WTC11 (cell line): ENCODE data around the gene NBAS. TPM values are rescaled to one million over a fixed set of nuclear protein-coding genes. Genes with fewer than 3 reads are reported as not detected.

Source experiments
- ATAC-seq: fragments of 200-7000 bp; cut with Tn5 transposase; 2 replicates; pipeline ENCODE4 v1.10.0; 2021; ENCODE audit warnings: mild to moderate bottlenecking, moderate library complexity
- CTCF ChIA-PET: fragments of 300-600 bp; sonication (Branson Sonifier 250); formaldehyde crosslinking; loops from one replicate; lab custom pipeline; 2021; ENCODE audit warnings: antibody characterized with exemption; lab: Charles Lee
- POLR2A ChIA-PET: fragments of 350-600 bp; sonication (Branson Sonifier 250); formaldehyde crosslinking; loops from one replicate; lab custom pipeline; 2021; ENCODE audit warnings: antibody characterized with exemption; lab: Charles Lee
- DNase-seq: peaks from one replicate; pipeline ENCODE4 v3.0.0; 2021; ENCODE audit warnings: low spot score
- H3K27ac Mint-ChIP-seq: 2 replicates; pipeline ENCODE4 v1.8.0; 2021; ENCODE audit warnings: mixed read lengths
- H3K27me3 Mint-ChIP-seq: 2 replicates; pipeline ENCODE4 v1.8.0; 2021; ENCODE audit warnings: low read depth, mild to moderate bottlenecking, moderate library complexity, mixed read lengths
- H3K36me3 Mint-ChIP-seq: 2 replicates; pipeline ENCODE4 v1.8.0; 2021; ENCODE audit warnings: mixed read lengths
- H3K4me1 Mint-ChIP-seq: 2 replicates; pipeline ENCODE4 v1.8.0; 2022; ENCODE audit warnings: mixed read lengths
- H3K4me3 Mint-ChIP-seq: 2 replicates; pipeline ENCODE4 v1.8.0; 2021; ENCODE audit warnings: mild to moderate bottlenecking, moderate library complexity, mixed read lengths
- H3K9me3 Mint-ChIP-seq: 2 replicates; pipeline ENCODE4 v1.8.0; 2021; ENCODE audit warnings: mixed read lengths
- ATF1 ChIP-seq: sonication (generic); formaldehyde crosslinking; IDR thresholded peaks from 2 replicates; pipeline ENCODE4 v1.8.1; 2023; ENCODE audit warnings: mild to moderate bottlenecking, moderate library complexity, missing genetic modification reagents
- CREB1 ChIP-seq: sonication (generic); formaldehyde crosslinking; IDR thresholded peaks from 2 replicates; pipeline ENCODE4 v1.8.0; 2023; ENCODE audit warnings: mild to moderate bottlenecking, missing genetic modification reagents
- CREM ChIP-seq: sonication (generic); formaldehyde crosslinking; IDR thresholded peaks from 2 replicates; pipeline ENCODE4 v1.8.1; 2022; ENCODE audit warnings: mild to moderate bottlenecking, missing genetic modification reagents, moderate library complexity
- ETV6 ChIP-seq: sonication (generic); formaldehyde crosslinking; IDR thresholded peaks from 2 replicates; pipeline ENCODE4 v1.8.1; 2022; ENCODE audit warnings: mild to moderate bottlenecking, missing genetic modification reagents
- FOXK1 ChIP-seq: sonication (generic); formaldehyde crosslinking; IDR thresholded peaks from 2 replicates; pipeline ENCODE4 v1.8.0; 2022; ENCODE audit warnings: mild to moderate bottlenecking, moderate library complexity, missing genetic modification reagents
- GABPB1 ChIP-seq: sonication (generic); formaldehyde crosslinking; IDR thresholded peaks from 2 replicates; pipeline ENCODE4 v1.8.1; 2023; ENCODE audit warnings: mild to moderate bottlenecking, missing genetic modification reagents
- NR2C2 ChIP-seq: sonication (generic); formaldehyde crosslinking; IDR thresholded peaks from 2 replicates; pipeline ENCODE4 v1.8.0; 2022; ENCODE audit warnings: mild to moderate bottlenecking, missing genetic modification reagents
- NR3C1 ChIP-seq: sonication (generic); formaldehyde crosslinking; conservative IDR thresholded peaks from 2 replicates; pipeline ENCODE4 v1.8.1; 2023; ENCODE audit warnings: low read depth, mild to moderate bottlenecking, missing genetic modification reagents
- RORB ChIP-seq: fragments of 250-450 bp; sonication (Bioruptor Pico); IDR thresholded peaks from 2 replicates; pipeline ENCODE4 v1.9.0; 2021; ENCODE audit warnings: mild to moderate bottlenecking
- TEAD4 ChIP-seq: sonication (generic); formaldehyde crosslinking; IDR thresholded peaks from 2 replicates; pipeline ENCODE4 v1.8.0; 2022; ENCODE audit warnings: mild to moderate bottlenecking, missing genetic modification reagents
- ZNF317 ChIP-seq: sonication (generic); formaldehyde crosslinking; IDR thresholded peaks from 2 replicates; pipeline ENCODE4 v1.8.1; 2023; ENCODE audit warnings: low read depth, mild to moderate bottlenecking, moderate library complexity, missing genetic modification reagents, borderline replicate concordance
- ZNF423 ChIP-seq: fragments of 250-450 bp; sonication (Bioruptor Pico); IDR thresholded peaks from 2 replicates; pipeline ENCODE4 v2.1.2; 2022; ENCODE audit warnings: mild to moderate bottlenecking, moderate library complexity
- ZNF671 ChIP-seq: fragments of 250-450 bp; sonication (Bioruptor Pico); IDR thresholded peaks from 2 replicates; pipeline ENCODE4 v1.8.0; 2021; ENCODE audit warnings: mild to moderate bottlenecking
- total RNA-seq: library from RNA; stranded (reverse); gene quantifications from 3 replicates; pipeline ENCODE4 v1.2.3, GENCODE V29; 2021
- TF ChIP-seq, protein P1 (sequence below): sonication (generic); formaldehyde crosslinking; IDR thresholded peaks from 2 replicates; pipeline ENCODE4 v1.8.1; 2023; ENCODE audit warnings: mild to moderate bottlenecking, missing genetic modification reagents, borderline replicate concordance
- TF ChIP-seq, protein P2 (sequence below): sonication (generic); formaldehyde crosslinking; IDR thresholded peaks from 2 replicates; pipeline ENCODE4 v1.8.0; 2022; ENCODE audit warnings: missing genetic modification reagents
- TF ChIP-seq, protein P3 (sequence below): sonication (generic); formaldehyde crosslinking; IDR thresholded peaks from 2 replicates; pipeline ENCODE4 v1.8.0; 2022; ENCODE audit warnings: mild to moderate bottlenecking, missing genetic modification reagents
- TF ChIP-seq, protein P4 (sequence below): sonication (generic); formaldehyde crosslinking; conservative IDR thresholded peaks from 2 replicates; pipeline ENCODE4 v1.8.1; 2023; ENCODE audit warnings: mild to moderate bottlenecking, low read depth, missing genetic modification reagents, moderate library complexity
- TF ChIP-seq, protein P5 (sequence below): sonication (generic); formaldehyde crosslinking; IDR thresholded peaks from 2 replicates; pipeline ENCODE4 v1.8.1; 2022; ENCODE audit warnings: mild to moderate bottlenecking, missing genetic modification reagents, moderate library complexity, borderline replicate concordance
- TF ChIP-seq, protein P6 (sequence below): fragments of 250-450 bp; sonication (Bioruptor Pico); conservative IDR thresholded peaks from 2 replicates; pipeline ENCODE4 v1.9.0; 2021; ENCODE audit warnings: mild to moderate bottlenecking

Gene NBAS
- total RNA-seq, 1 experiment from 2014 or later: 32.3 TPM

DNA sequence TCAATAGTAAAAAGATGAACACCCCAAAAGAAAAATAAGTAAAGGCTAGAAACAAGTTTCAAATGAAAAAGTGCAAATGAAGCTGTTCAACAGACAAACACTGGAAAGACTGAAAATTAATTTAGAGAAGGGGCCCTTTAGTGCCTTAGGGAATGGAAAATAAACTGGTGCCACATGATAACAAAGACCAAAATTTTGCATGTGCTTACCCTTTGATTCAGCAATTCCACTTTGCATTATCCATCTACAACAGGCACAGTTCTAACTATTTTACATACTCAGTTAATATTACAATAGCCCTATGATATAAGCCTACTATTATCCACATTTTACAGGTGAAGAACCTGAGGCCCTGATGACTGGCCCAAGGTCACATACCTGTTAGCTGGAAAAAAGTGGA, 183.9 kb downstream of the NBAS start (continued):
- TF ChIP-seq, protein P1, sequence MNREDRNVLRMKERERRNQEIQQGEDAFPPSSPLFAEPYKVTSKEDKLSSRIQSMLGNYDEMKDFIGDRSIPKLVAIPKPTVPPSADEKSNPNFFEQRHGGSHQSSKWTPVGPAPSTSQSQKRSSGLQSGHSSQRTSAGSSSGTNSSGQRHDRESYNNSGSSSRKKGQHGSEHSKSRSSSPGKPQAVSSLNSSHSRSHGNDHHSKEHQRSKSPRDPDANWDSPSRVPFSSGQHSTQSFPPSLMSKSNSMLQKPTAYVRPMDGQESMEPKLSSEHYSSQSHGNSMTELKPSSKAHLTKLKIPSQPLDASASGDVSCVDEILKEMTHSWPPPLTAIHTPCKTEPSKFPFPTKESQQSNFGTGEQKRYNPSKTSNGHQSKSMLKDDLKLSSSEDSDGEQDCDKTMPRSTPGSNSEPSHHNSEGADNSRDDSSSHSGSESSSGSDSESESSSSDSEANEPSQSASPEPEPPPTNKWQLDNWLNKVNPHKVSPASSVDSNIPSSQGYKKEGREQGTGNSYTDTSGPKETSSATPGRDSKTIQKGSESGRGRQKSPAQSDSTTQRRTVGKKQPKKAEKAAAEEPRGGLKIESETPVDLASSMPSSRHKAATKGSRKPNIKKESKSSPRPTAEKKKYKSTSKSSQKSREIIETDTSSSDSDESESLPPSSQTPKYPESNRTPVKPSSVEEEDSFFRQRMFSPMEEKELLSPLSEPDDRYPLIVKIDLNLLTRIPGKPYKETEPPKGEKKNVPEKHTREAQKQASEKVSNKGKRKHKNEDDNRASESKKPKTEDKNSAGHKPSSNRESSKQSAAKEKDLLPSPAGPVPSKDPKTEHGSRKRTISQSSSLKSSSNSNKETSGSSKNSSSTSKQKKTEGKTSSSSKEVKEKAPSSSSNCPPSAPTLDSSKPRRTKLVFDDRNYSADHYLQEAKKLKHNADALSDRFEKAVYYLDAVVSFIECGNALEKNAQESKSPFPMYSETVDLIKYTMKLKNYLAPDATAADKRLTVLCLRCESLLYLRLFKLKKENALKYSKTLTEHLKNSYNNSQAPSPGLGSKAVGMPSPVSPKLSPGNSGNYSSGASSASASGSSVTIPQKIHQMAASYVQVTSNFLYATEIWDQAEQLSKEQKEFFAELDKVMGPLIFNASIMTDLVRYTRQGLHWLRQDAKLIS: no peak
- TF ChIP-seq CREB1 (CRISPR knock-in tag): no peak
- no peak for TF ChIP-seq NR3C1 (CRISPR knock-in tag)
- TF ChIP-seq, protein P2, sequence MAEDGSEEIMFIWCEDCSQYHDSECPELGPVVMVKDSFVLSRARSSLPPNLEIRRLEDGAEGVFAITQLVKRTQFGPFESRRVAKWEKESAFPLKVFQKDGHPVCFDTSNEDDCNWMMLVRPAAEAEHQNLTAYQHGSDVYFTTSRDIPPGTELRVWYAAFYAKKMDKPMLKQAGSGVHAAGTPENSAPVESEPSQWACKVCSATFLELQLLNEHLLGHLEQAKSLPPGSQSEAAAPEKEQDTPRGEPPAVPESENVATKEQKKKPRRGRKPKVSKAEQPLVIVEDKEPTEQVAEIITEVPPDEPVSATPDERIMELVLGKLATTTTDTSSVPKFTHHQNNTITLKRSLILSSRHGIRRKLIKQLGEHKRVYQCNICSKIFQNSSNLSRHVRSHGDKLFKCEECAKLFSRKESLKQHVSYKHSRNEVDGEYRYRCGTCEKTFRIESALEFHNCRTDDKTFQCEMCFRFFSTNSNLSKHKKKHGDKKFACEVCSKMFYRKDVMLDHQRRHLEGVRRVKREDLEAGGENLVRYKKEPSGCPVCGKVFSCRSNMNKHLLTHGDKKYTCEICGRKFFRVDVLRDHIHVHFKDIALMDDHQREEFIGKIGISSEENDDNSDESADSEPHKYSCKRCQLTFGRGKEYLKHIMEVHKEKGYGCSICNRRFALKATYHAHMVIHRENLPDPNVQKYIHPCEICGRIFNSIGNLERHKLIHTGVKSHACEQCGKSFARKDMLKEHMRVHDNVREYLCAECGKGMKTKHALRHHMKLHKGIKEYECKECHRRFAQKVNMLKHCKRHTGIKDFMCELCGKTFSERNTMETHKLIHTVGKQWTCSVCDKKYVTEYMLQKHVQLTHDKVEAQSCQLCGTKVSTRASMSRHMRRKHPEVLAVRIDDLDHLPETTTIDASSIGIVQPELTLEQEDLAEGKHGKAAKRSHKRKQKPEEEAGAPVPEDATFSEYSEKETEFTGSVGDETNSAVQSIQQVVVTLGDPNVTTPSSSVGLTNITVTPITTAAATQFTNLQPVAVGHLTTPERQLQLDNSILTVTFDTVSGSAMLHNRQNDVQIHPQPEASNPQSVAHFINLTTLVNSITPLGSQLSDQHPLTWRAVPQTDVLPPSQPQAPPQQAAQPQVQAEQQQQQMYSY: no peak
- TF ChIP-seq GABPB1 (CRISPR knock-in tag): no peak
- no peak for TF ChIP-seq ZNF423
- no peak for TF ChIP-seq RORB (CRISPR knock-in tag)
- no peak for TF ChIP-seq CREM
- TF ChIP-seq, protein P3, sequence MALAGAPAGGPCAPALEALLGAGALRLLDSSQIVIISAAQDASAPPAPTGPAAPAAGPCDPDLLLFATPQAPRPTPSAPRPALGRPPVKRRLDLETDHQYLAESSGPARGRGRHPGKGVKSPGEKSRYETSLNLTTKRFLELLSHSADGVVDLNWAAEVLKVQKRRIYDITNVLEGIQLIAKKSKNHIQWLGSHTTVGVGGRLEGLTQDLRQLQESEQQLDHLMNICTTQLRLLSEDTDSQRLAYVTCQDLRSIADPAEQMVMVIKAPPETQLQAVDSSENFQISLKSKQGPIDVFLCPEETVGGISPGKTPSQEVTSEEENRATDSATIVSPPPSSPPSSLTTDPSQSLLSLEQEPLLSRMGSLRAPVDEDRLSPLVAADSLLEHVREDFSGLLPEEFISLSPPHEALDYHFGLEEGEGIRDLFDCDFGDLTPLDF (CRISPR knock-in tag): no peak
- no peak for TF ChIP-seq ATF1 (CRISPR knock-in tag)
- no peak for TF ChIP-seq ZNF317
- TF ChIP-seq, protein P4, sequence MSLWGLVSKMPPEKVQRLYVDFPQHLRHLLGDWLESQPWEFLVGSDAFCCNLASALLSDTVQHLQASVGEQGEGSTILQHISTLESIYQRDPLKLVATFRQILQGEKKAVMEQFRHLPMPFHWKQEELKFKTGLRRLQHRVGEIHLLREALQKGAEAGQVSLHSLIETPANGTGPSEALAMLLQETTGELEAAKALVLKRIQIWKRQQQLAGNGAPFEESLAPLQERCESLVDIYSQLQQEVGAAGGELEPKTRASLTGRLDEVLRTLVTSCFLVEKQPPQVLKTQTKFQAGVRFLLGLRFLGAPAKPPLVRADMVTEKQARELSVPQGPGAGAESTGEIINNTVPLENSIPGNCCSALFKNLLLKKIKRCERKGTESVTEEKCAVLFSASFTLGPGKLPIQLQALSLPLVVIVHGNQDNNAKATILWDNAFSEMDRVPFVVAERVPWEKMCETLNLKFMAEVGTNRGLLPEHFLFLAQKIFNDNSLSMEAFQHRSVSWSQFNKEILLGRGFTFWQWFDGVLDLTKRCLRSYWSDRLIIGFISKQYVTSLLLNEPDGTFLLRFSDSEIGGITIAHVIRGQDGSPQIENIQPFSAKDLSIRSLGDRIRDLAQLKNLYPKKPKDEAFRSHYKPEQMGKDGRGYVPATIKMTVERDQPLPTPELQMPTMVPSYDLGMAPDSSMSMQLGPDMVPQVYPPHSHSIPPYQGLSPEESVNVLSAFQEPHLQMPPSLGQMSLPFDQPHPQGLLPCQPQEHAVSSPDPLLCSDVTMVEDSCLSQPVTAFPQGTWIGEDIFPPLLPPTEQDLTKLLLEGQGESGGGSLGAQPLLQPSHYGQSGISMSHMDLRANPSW (CRISPR knock-in tag): no peak
- TF ChIP-seq NR2C2 (CRISPR knock-in tag): no peak

DNA sequence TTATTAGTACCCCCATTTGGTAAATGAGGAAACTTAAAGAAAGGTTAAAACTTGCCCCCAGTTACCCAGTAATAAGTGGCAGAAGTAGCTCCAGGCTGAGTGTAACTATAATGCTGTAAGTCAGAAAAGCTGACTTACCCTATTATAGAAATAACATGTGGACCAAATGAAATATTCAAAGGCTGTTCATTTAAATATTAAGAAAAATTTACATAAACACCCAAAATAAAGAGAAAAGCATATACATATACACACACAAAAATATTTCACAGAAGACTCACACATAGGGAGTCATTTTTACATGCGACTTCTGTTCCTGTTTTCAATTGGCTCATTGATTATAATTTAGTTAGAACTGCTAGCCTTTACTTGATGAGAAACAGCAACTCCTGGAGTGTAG, 189.1 kb downstream of the NBAS start:
- no peaks in the 10 kb centered on the region for H3K27me3 Mint-ChIP-seq
- H3K4me3 Mint-ChIP-seq: no peak overlapping the region
- peaks cover 8% of the 10 kb centered on the region for H3K4me1 Mint-ChIP-seq
- ChIA-PET POLR2A (no interaction called here), CTCF (no interaction called here)
- H3K9me3 Mint-ChIP-seq: no peaks in the 10 kb centered on the region
- peaks cover 6% of the 10 kb centered on the region; the same call in 1 of the 2 replicates for H3K36me3 Mint-ChIP-seq
- no peak for ATAC-seq
- DNase-seq: no peak
- no peak overlapping the region for H3K27ac Mint-ChIP-seq
- TF ChIP-seq ETV6 (CRISPR knock-in tag) (no peak), NR2C2 (CRISPR knock-in tag) (no peak), ZNF671 (no peak), FOXK1 (no peak), TEAD4 (CRISPR knock-in tag) (no peak)
- TF ChIP-seq, protein P5, sequence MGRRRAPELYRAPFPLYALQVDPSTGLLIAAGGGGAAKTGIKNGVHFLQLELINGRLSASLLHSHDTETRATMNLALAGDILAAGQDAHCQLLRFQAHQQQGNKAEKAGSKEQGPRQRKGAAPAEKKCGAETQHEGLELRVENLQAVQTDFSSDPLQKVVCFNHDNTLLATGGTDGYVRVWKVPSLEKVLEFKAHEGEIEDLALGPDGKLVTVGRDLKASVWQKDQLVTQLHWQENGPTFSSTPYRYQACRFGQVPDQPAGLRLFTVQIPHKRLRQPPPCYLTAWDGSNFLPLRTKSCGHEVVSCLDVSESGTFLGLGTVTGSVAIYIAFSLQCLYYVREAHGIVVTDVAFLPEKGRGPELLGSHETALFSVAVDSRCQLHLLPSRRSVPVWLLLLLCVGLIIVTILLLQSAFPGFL (CRISPR knock-in tag): no peak
- TF ChIP-seq, protein P1: no peak
- TF ChIP-seq, protein P6, sequence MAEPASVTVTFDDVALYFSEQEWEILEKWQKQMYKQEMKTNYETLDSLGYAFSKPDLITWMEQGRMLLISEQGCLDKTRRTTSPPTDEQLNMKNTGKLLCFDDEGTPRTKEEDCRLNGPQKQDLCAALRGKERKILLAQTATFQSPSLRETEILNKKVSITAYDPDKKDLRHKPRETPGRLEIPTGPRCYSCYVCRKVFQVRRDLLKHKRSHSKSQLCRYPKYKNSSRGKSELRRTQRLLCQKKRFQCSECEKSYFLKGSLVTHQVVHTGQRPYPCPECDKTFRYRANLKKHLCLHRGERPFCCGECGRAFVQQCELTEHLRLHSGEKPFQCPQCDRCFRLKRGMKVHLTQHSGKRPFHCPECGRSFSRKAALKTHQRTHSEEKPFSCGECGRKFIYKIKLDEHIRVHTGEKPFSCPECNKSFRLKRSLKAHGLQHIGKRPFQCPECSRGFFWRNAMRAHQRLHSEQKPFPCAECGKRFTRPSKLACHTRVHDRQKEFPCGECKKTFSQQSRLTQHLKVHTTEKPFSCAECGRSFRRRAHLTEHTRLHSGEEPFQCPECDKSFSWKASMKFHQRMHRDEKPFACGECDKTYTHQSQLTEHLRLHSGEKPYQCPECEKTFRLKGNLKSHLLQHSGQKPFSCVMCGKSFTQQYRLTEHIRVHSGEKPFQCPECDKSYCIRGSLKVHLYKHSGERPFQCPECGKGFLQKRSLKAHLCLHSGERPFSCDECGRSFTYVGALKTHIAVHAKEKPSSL (CRISPR knock-in tag): no peak
